Kidney epithelial cell (primary cell): ENCODE data around the gene MED12. TPM values are rescaled to one million over a fixed set of nuclear protein-coding genes. Genes with fewer than 3 reads are reported as not detected.

Experiments used
- DNase-seq: peaks from one replicate; pipeline ENCODE4 v3.0.0-alpha.2; 2010; ENCODE audit warnings: low read depth
- H3K27me3 ChIP-seq: 2 replicates; pipeline ENCODE4 v1.6.0; 2011; ENCODE audit warnings: low read length; ENCODE audit not compliant: control insufficient read depth, insufficient read depth
- H3K36me3 ChIP-seq: 2 replicates; pipeline ENCODE4 v1.5.1; 2011; ENCODE audit warnings: low read length; ENCODE audit not compliant: control insufficient read depth, insufficient read depth
- H3K4me3 ChIP-seq: 2 replicates; pipeline ENCODE4 v1.5.1; 2011; ENCODE audit warnings: low read depth, mild to moderate bottlenecking, control low read depth, low read length
- CTCF ChIP-seq: IDR thresholded peaks from 2 replicates; pipeline ENCODE4 v1.5.1; 2011; ENCODE audit warnings: mild to moderate bottlenecking, moderate library complexity, low read length, control low read depth, inconsistent platforms; ENCODE audit not compliant: insufficient read depth, poor library complexity, severe bottlenecking
- total RNA-seq: library from RNA; depleted of rRNA; stranded (reverse); fragments of >200 nt; gene quantifications from 2 replicates; pipeline ENCODE4 v1.2.3, GENCODE V29; 2015

MED12 gene
- total RNA-seq, 1 donor from 2014 or later: 20.3 TPM

- no peak for TF ChIP-seq CTCF
- no peaks in the 10 kb centered on the region for H3K36me3 ChIP-seq
- no peak overlapping the region for H3K4me3 ChIP-seq
- no peak for DNase-seq
- H3K27me3 ChIP-seq: peaks cover under 1% of the 10 kb centered on the region
These were observed 40.9 kb downstream of the MED12 start for GRCh38 chrX:71159335-71159734.

- Histone ChIP-seq H3K4me3 (no peak overlapping the region), H3K27me3 (no peaks in the 10 kb centered on the region), H3K36me3 (no peaks in the 10 kb centered on the region)
- DNase-seq: no peak
- TF ChIP-seq CTCF: no peak
These were observed 42.1 kb downstream of the MED12 start for GRCh38 chrX:71160475-71160874.

GRCh38 chrX:71162981-71163380 is 44.6 kb downstream of the MED12 start:
- Histone ChIP-seq H3K4me3 (no peak overlapping the region), H3K36me3 (no peaks in the 10 kb centered on the region), H3K27me3 (no peaks in the 10 kb centered on the region)
- no peak for TF ChIP-seq CTCF
- no peak for DNase-seq

GRCh38 chrX:71164071-71164470 is 45.7 kb downstream of the MED12 start:
- Histone ChIP-seq H3K36me3 (no peaks in the 10 kb centered on the region), H3K4me3 (no peak overlapping the region), H3K27me3 (no peaks in the 10 kb centered on the region)
- DNase-seq: no peak
- no peak for TF ChIP-seq CTCF

GRCh38 chrX:71166461-71166860 is 48.1 kb downstream of the MED12 start:
- no peaks in the 10 kb centered on the region for H3K27me3 ChIP-seq
- no peak for DNase-seq
- no peak for TF ChIP-seq CTCF

GRCh38 chrX:71167031-71167781 is 48.8 kb downstream of the MED12 start:
- H3K36me3 ChIP-seq: no peaks in the 10 kb centered on the region
- no peak for DNase-seq
- TF ChIP-seq CTCF: no peak

More at GRCh38 chrX:71166461-71166860, 48.1 kb downstream of the MED12 start:
- Histone ChIP-seq H3K4me3 (no peak overlapping the region), H3K36me3 (no peaks in the 10 kb centered on the region)

More at GRCh38 chrX:71167031-71167781, 48.8 kb downstream of the MED12 start:
- Histone ChIP-seq H3K4me3 (no peak overlapping the region), H3K27me3 (no peaks in the 10 kb centered on the region)
